Osteocyte (in vitro differentiated cells): ENCODE measurements around the gene SYTL4. TPM values are rescaled to one million over a fixed set of nuclear protein-coding genes. Genes with fewer than 3 reads are reported as not detected.

ENCODE experiments used
- DNase-seq: peaks from one replicate; pipeline ENCODE4 v3.0.0; 2021; ENCODE audit warnings: mixed read lengths; ENCODE audit not compliant: unreplicated experiment; ENCODE audit errors: extremely low spot score
- H3K27ac Mint-ChIP-seq: one replicate; pipeline ENCODE4 v1.8.0; 2021; ENCODE audit warnings: mild to moderate bottlenecking, mixed read lengths; ENCODE audit not compliant: unreplicated experiment
- H3K27me3 Mint-ChIP-seq: one replicate; pipeline ENCODE4 v1.8.0; 2021; ENCODE audit warnings: mixed read lengths; ENCODE audit not compliant: unreplicated experiment
- H3K36me3 Mint-ChIP-seq: one replicate; pipeline ENCODE4 v1.8.0; 2021; ENCODE audit warnings: mixed read lengths; ENCODE audit not compliant: unreplicated experiment
- H3K4me1 Mint-ChIP-seq: one replicate; pipeline ENCODE4 v1.8.0; 2021; ENCODE audit warnings: mixed read lengths; ENCODE audit not compliant: unreplicated experiment
- H3K4me3 Mint-ChIP-seq: one replicate; pipeline ENCODE4 v1.8.0; 2021; ENCODE audit warnings: mild to moderate bottlenecking, moderate library complexity, mixed read lengths; ENCODE audit not compliant: unreplicated experiment
- H3K9me3 Mint-ChIP-seq: one replicate; pipeline ENCODE4 v1.8.0; 2021; ENCODE audit warnings: mixed read lengths; ENCODE audit not compliant: unreplicated experiment
- total RNA-seq: library from RNA; stranded (reverse); gene quantifications from 2 replicates; pipeline ENCODE4 v1.2.1, GENCODE V29; 2021
- TF ChIP-seq, protein P1 (sequence below): fragments of 200-600 bp; sonication (generic); IDR thresholded peaks from 2 replicates; pipeline ENCODE4 v1.5.0; 2021; ENCODE audit warnings: antibody characterized with exemption, mild to moderate bottlenecking, moderate library complexity

Gene SYTL4
- total RNA-seq, 1 donor from 2014 or later, result 23.2 TPM

DNA sequence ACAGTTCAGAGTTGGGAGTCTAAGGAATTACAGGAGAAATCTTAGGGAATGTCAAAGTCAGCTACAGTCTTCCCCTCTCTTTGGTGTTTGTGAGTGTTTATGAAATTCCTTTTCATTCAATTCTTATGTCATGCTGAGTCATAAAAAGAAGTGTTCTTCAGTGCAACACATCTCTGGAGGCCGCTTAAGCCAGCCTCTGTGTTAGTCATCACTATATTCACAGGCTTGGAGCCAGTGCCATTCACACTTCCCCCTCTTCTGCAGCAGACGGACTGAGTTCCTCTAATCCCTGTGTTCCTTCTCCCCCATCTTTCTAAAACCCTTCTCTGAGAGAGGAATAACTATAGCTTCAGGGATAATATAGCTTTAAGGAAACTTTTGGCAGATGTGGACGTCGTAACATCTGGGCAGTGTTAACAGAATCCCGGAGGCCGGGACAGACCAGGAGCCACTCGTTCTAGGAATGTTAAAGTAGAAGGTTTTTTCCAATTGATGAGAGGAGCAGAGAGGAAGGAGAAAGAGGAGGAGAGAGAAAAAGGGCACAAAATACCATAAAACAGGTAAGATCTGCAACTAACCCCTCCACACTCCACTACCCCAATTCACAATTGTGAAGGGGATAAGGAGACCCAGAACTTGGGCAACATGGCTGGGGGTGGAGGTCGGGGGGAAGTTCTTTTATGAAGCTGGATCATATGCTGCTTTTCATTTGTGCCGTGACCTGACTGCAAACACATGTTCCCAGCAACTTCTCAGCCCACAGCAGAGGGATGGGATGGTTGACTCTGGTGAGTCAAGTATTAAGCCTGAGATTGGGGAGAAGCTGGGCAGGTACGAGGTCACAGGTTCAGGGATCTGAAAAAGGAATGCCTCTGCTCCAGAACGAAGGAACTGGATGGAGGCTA, 87.7 kb downstream of the SYTL4 start, which contains the start of gene SRPX2:
Gene SRPX2 (plus strand): TSS at position 244 of the 905 bp plus-strand sequence. CDS start 2,124 bp downstream, outside the sequence.
- H3K4me1 Mint-ChIP-seq, result peaks cover 61% of the 10 kb centered on the region
- TF ChIP-seq, protein P1, sequence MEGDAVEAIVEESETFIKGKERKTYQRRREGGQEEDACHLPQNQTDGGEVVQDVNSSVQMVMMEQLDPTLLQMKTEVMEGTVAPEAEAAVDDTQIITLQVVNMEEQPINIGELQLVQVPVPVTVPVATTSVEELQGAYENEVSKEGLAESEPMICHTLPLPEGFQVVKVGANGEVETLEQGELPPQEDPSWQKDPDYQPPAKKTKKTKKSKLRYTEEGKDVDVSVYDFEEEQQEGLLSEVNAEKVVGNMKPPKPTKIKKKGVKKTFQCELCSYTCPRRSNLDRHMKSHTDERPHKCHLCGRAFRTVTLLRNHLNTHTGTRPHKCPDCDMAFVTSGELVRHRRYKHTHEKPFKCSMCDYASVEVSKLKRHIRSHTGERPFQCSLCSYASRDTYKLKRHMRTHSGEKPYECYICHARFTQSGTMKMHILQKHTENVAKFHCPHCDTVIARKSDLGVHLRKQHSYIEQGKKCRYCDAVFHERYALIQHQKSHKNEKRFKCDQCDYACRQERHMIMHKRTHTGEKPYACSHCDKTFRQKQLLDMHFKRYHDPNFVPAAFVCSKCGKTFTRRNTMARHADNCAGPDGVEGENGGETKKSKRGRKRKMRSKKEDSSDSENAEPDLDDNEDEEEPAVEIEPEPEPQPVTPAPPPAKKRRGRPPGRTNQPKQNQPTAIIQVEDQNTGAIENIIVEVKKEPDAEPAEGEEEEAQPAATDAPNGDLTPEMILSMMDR, result no peak

DNA sequence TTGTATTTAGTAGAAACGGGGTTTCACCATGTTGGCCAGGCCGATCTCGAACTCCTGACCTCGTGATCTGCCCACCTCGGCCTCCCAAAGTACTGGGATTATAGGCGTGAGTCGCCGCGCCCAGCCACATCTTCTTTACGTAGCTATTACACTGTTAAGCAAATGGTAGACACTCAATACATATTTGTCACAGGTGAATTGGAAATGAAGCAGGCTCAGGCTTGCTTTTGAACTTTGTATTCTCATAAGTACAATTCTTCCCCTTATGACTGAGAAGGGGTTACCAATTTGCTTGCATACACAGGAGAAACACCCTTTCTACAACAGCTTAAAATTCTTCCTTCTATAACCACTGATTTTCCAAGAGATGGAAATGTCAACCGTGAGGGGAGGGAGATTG, 88.7 kb downstream of the SYTL4 start:
- Mint-ChIP-seq H3K4me3 (no peak overlapping the region), H3K36me3 (no peaks in the 10 kb centered on the region), H3K27me3 (no peaks in the 10 kb centered on the region), H3K27ac (peak overlapping the region; percentile 93), H3K9me3 (peaks cover 6% of the 10 kb centered on the region), H3K4me1 (peaks cover 56% of the 10 kb centered on the region)
- TF ChIP-seq, protein P1, result no peak
- DNase-seq, result no peak

More for the DNA sequence above, 87.7 kb downstream of the SYTL4 start, which contains the start of gene SRPX2:
- Mint-ChIP-seq H3K4me3 (peak within 1 kb of the TSS; percentile 77), H3K9me3 (peaks cover 5% of the 10 kb centered on the region), H3K27ac (peak within 1 kb of the TSS; percentile 93), H3K27me3 (no peaks in the 10 kb centered on the region), H3K36me3 (no peaks in the 10 kb centered on the region)
- no peak for DNase-seq

DNA sequence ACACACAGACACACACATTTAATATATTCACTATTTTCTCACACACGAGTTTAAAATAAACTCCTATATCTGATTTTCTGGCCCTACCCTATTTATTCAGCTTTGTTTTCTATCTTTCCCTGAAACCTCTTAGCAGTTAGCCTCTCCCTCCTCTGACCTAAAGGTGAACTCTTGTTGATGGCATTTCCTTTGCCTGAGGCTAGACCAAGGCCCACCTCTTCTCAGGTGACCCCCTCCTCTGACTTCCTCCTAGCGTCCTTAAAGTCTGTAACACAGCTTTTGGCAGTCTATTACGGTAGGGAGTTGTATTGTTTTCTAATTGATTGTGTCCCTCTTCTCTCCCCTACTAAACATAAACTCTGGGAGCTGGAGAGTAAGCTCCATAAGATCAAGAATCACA, 89.6 kb downstream of the SYTL4 start:
- TF ChIP-seq, protein P1, result no peak
- no peak overlapping the region for H3K27ac Mint-ChIP-seq
- no peak for DNase-seq
- no peaks in the 10 kb centered on the region for H3K36me3 Mint-ChIP-seq
- H3K4me1 Mint-ChIP-seq, result peaks cover 53% of the 10 kb centered on the region
- H3K9me3 Mint-ChIP-seq, result peaks cover 13% of the 10 kb centered on the region
- H3K4me3 Mint-ChIP-seq, result no peak overlapping the region
- no peaks in the 10 kb centered on the region for H3K27me3 Mint-ChIP-seq

DNA sequence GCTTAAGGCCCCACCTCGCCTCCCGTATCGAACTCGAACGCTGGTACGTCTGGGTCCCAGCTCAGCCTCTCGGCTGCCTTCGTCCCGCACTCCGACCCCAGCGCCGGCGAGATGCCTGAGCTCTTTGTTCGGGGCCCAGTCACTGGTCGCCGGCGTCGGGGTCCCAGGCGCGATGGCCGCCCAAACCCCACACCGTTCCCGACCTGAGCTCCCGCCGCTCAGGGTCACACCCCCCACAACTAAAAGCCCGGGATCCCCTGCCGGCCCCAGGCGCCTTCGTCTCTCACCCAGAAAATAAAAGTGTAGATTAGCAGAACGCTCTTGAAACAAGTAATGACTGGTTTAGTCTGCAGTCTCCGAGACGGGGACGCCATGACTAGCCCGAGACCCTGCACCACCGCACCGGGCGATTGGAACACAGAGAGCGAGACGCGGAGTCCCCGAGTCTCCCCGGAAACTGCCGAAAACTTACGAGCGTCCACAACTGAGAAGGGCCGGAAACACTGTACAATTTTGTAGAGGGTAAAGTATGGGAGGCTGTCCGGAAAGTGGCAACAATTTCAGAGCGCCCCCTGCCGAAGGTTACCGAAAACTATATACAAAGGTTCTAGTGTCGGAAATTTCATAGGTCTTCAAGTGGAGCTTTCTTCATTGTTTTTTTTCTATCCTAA, 95.5 kb downstream of the SYTL4 start, which contains the start of gene TSPAN6:
Gene TSPAN6 (minus strand): TSS at position 486 of the 671 bp plus-strand sequence. CDS start 112 bp downstream, at position 374.
- peak; percentile 93 for DNase-seq
- no peaks in the 10 kb centered on the region for H3K36me3 Mint-ChIP-seq
- peak within 1 kb of the TSS; percentile 92 for H3K4me3 Mint-ChIP-seq
- no peaks in the 10 kb centered on the region for H3K27me3 Mint-ChIP-seq
- H3K9me3 Mint-ChIP-seq, result peaks cover 10% of the 10 kb centered on the region
- TF ChIP-seq, protein P1, result peak; percentile 66
- peak within 1 kb of the TSS; percentile 93 for H3K27ac Mint-ChIP-seq
- peaks cover 28% of the 10 kb centered on the region for H3K4me1 Mint-ChIP-seq

DNA sequence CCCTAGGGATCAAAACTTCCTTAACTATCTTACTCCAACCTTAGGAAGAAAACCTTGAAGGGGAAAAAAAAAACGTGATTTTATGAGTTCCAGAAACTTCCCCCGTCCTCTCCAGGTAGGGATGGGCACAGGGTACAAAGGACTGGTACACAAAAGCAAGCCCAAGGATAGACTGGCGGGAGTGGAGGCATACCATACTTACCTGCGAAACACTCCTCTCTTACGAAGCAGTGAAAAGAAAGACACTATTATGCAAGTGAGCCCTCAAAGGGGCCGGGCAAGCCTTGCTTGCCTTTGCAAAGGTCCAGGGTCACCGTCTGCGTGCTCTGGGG, 96.0 kb downstream of the SYTL4 start:
- Mint-ChIP-seq H3K9me3 (peaks cover 8% of the 10 kb centered on the region), H3K4me1 (peaks cover 27% of the 10 kb centered on the region), H3K4me3 (peak overlapping the region; percentile 92), H3K27ac (peak overlapping the region; percentile 93), H3K27me3 (no peaks in the 10 kb centered on the region), H3K36me3 (peaks cover under 1% of the 10 kb centered on the region)
- DNase-seq, result no peak
- TF ChIP-seq, protein P1, result no peak
